Measurements from ENCODE around the gene NCOA1.
"Not testable (repeated sequence)": the region's sequence is repeated elsewhere in the genome, so short reads cannot be mapped to it uniquely, and the experiment has no call there.

The NCOA1 gene

GRCh38 chr2:24473626-24474025 lies 17.4 kb upstream of the NCOA1 start:
- in situ Hi-C loops (cut with HindIII; ENCODE audit: low sequenced_read_pairs), result no loop called here

- in situ Hi-C loops (cut with HindIII; ENCODE audit: low sequenced_read_pairs), result no loop called here
Observed at GRCh38 chr2:24474053-24474452, 17.0 kb upstream of the NCOA1 start.

DNA sequence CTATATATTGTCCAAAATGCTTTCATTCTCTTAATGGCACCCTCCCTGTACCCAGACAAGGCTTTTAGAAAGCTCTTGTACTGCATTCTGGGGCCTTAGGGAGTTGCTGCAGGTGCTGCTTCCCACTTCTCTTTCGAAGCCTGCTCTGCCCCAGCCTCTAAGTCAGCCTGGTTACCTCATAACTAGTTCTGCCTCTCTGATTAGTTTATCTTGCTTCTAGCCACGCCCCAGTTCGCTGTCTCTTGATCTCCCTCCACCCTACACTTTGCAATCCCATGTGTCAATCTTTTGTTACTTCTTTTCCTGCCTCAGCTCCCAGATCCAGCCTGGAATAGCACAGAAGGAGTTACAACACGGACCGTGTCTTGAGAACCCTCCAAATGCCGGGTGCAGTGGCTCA lies 13.8 kb upstream of the NCOA1 start:
- in situ Hi-C loops (cut with HindIII; ENCODE audit: low sequenced_read_pairs), result no loop called here

- in situ Hi-C loops (cut with HindIII; ENCODE audit: low sequenced_read_pairs), result no loop called here
Observed at GRCh38 chr2:24478243-24478642, 12.8 kb upstream of the NCOA1 start.

DNA sequence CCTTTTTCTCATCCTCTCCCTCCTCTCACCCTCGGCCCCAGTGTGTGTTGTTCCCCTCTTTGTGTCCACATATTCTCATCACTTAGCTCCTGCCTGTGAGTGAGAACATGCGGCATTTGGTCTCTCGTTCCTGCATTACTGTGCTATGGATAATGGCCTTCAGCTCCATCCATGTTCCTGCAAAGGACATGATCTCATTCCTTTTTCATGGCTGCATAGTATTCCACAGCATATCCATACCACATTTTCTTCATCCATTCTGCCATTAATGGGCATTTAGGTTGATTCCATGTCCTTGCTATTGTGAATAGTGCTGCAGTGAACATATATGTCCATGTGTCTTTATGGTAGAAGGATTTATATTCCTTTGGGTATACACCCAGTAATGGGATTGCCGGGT lies 10.8 kb upstream of the NCOA1 start:
- in situ Hi-C loops (cut with HindIII; ENCODE audit: low sequenced_read_pairs), result no loop called here

- in situ Hi-C loops (cut with HindIII; ENCODE audit: low sequenced_read_pairs), result no loop called here
Observed at GRCh38 chr2:24482251-24482971, 8.6 kb upstream of the NCOA1 start.

DNA sequence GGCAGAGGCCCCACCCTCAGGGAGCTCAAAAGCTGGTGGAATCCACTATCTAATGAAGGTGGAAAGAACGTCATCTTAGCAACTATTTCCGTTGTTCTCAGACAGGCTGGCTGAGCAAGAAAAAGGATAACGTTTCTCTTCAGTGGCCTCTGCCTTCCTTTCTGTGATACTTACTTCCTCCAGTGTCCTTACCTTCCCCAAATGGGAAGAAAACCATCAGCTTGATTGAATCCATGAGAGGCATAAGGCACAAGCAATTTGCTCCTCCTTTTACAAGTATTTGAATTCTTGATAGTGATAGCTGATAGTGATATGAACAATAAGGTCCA lies 8.1 kb upstream of the NCOA1 start:
- in situ Hi-C loops (cut with HindIII; ENCODE audit: low sequenced_read_pairs), result no loop called here

GRCh38 chr2:24484677-24485076 lies 6.4 kb upstream of the NCOA1 start:
- in situ Hi-C loops (cut with HindIII; ENCODE audit: low sequenced_read_pairs), result not testable (repeated sequence)

DNA sequence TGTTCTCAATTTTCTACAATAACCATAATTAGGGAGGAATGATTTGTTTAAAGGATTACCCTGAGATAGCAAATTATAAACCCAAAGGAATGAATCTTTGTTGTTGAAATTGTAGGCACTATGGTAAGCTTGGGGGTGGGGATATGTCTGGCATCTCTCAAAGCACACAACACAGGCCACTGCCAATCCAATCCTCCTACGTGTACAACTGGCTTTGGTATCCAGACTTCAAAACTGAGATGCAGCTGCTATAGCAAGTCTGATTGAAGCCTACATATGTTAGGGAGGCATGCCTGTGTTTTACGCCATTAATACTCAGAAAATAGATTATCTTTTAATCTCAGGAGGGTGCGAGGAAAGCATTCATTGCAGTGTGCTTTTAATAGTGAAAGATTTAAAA lies 5.9 kb upstream of the NCOA1 start:
- in situ Hi-C loops (cut with HindIII; ENCODE audit: low sequenced_read_pairs), result no loop called here

DNA sequence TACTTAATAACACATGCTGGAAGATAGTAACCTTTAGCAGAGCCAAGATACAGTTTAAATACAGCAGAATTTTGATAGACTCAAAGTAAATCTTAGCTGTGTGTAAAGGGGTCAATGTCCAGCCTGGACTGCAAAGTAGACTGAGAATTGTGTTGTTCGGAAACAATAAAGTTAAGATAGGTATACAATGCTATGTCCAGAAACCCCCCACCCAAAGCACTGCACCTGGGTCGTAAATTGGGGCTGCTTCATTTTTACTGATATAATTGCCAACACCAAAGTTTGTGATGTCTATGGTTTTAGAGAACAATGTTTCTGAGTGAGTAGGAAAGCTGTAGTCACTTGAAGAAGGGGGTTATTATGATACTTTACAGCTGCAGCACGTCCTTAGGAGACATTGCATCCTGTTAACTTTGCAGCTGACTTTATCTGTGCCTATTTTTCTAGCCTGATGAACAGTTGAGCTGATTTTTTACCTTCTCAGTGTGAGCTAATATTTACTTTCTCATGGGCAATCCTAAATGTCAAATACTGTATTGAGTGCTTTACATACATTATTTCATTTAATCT lies 4.3 kb upstream of the NCOA1 start:
- in situ Hi-C loops (cut with HindIII; ENCODE audit: low sequenced_read_pairs), result no loop called here

DNA sequence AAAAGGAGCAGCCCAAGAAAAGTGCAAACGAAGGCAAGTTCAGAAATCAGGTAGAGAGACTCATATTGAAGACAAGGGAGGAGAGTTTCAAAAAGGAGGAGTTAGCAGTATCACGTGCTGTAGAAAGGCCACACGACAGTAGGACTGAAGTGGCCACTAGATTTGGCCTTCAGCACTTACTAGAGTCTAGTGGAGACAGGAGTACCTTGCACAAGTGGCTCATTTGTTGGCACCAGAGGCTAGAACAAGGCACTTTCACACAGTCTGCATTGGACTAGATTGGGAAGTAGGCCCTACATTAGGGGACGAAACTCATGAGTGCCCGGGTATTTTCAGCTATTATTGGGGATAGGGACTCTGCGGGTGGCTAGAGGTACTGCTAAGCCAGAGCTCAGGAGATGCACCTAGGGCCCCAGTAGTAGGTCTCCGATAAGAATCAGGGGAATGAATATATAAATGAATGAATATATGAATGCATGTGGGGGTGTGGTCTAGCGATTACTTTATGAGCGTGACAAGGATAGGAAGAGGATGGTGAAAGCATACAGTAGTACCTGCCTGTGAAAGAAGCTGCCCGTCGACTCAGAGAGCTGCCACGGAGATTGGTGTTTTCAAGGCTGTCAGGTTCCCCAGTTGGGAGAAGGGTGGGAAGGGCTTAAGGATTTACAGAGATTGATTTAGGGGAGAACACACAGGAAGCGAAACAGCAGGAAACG lies 1.4 kb upstream of the NCOA1 start:
- in situ Hi-C loops (cut with HindIII; ENCODE audit: low sequenced_read_pairs), result no loop called here

DNA sequence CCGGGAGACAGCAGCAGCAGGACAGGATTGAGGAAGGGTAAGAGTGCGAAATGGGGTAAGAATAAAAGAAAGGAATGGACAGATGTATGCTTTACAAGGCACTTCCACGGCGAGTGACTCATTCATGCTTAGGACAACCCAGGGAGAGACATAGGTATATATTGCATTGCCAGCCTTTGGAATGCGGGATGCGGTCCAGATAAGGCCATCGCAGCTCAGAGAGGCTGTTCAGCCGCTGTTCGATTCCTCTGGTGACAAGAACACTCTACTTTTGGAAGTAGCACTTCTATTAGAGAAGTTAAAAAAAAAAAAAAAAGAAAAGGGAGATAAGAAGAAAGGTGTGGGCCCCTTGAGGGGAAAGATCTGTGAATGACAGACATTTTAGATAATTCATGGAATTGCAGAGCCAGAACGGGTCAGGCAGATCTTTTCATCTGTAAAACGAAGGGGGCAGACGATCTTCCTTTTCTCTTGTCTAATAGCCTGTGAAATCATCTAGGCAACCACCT lies 819 bp upstream of the NCOA1 start:
- in situ Hi-C loops (cut with HindIII; ENCODE audit: low sequenced_read_pairs), result no loop called here

GRCh38 chr2:24491542-24492420 lies 727 bp downstream of the NCOA1 start:
- in situ Hi-C loops (cut with HindIII; ENCODE audit: low sequenced_read_pairs), result no loop called here

GRCh38 chr2:24492421-24493279 lies 1.6 kb downstream of the NCOA1 start:
- in situ Hi-C loops (cut with HindIII; ENCODE audit: low sequenced_read_pairs), result no loop called here

- in situ Hi-C loops (cut with HindIII; ENCODE audit: low sequenced_read_pairs), result no loop called here
Observed at GRCh38 chr2:24493713-24494112, 2.7 kb downstream of the NCOA1 start.

GRCh38 chr2:24494410-24494809 lies 3.4 kb downstream of the NCOA1 start:
- in situ Hi-C loops (cut with HindIII; ENCODE audit: low sequenced_read_pairs), result no loop called here

- in situ Hi-C loops (cut with HindIII; ENCODE audit: low sequenced_read_pairs), result no loop called here
Observed at GRCh38 chr2:24495451-24495850, 4.4 kb downstream of the NCOA1 start.

DNA sequence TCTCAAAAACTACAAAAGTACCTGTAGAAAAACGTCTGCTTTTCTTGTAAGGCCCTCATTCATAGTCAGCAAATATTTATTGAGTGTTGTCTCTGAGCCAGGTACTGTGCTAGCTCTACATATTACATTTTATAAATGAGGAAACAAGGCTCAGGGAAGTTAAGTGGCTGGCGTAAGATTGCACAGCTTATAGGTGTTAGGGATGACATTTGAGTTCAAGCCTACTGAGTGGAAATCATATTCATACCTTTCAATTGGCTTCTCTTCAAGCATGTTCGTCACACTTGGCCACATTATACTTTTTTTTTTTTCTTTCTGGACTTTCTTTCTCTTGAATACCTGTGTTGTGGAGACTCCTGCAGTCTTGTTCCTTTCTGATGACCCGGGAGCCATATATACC lies 5.9 kb downstream of the NCOA1 start:
- in situ Hi-C loops (cut with HindIII; ENCODE audit: low sequenced_read_pairs), result no loop called here

DNA sequence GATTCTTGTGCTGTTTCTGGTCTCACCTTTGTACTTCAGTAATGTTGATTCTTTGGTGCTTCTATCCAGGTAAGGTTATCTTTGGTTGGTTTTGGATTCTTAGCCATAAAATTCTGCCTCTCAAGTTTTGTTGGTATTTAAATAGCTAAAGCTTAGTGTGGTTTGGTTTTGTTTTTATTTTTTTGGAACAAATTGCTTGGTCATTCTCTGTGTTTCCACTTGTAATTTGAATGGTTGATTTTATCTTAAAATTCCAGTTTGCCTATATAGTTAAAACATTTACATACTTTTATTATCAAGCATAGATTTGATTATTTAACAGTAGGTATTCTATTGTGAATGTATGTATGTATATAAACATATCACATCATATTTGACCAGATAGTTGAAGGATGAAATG lies 6.6 kb downstream of the NCOA1 start:
- in situ Hi-C loops (cut with HindIII; ENCODE audit: low sequenced_read_pairs), result no loop called here

- in situ Hi-C loops (cut with HindIII; ENCODE audit: low sequenced_read_pairs), result no loop called here
Observed at GRCh38 chr2:24498121-24498520, 7.1 kb downstream of the NCOA1 start.
